ENCODE results near the gene CSNK1G1.
A peak's percentile ranks its signal among the peaks of the same experiment; 100 is the strongest.

CSNK1G1 gene

DNA sequence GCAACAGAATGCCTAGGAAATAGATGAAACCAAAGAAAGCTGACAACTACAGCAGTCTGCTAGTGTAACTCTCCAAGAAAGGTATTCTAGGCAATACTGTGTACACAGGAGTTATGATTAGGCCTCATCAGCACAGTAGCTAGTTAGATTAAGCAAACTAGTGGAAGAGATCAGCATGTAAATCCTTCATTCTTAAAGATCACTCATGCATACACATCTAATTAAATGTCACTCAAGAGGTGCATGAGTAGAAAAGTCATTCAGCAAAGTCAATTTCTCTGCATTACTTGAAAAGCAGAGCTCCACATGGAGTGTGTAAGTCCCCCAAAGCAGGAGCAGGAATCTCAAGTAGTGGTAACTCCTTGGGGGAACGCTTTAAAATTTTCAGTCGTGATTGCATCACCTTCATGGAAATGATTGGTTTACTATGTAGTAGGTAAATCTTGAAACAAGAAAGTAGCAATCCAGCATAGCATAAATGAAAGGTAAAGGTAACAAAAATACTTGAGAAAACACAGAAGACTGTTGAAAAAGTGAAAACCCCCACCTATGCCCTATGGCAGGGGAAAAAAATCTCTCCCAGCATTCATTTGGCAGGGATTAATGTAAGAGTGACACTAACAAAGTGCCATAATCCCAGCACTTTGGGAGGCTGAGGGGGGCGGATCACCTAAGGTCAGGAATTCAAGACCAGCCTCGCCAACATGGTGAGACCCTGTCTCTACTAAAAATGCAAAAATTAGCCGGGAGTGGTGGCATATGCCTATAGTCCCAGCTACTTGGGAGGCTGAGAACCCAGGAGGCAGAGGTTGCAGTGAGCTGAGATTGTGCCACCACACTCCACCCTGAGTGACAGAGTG lies 163.8 kb downstream of the CSNK1G1 start:
- DNase-seq (ENCODE audit: low read depth) = no peak

DNA sequence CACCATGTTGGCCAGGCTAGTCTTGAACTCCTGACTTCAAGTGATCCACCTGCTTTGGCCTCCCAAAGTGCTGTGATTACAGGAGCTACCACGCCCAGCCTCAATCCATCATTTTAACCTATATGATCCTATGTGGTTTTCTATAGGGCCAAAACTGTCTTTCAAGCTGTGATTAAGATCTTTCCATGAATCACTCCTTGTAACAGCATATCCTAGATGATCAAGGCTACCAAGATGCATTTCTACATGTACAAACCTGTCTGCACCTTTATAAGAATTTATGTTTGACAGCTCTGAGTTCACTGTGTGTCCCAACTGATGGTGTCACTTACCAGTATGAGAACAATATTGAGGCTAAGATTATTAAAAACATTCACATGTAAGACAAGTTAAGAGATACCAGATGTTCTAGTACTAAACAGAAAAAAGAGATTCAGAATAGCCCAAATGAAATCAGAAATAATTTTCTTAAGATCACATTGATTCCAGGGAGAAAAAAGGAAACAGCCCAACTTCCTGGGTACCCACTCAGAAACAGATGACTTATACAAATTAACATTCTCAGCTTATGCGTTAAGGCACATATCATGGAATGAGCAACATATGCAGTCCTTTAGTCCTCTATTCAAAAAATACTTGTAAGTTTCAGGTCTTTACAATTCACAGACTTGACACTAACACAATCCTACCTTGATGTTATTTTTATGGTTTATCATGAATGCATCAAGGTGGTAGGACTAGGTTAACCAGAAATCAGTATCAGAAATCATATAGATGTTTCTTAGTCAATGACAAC lies 168.4 kb downstream of the CSNK1G1 start:
- no peak for DNase-seq (ENCODE audit: low read depth)

DNA sequence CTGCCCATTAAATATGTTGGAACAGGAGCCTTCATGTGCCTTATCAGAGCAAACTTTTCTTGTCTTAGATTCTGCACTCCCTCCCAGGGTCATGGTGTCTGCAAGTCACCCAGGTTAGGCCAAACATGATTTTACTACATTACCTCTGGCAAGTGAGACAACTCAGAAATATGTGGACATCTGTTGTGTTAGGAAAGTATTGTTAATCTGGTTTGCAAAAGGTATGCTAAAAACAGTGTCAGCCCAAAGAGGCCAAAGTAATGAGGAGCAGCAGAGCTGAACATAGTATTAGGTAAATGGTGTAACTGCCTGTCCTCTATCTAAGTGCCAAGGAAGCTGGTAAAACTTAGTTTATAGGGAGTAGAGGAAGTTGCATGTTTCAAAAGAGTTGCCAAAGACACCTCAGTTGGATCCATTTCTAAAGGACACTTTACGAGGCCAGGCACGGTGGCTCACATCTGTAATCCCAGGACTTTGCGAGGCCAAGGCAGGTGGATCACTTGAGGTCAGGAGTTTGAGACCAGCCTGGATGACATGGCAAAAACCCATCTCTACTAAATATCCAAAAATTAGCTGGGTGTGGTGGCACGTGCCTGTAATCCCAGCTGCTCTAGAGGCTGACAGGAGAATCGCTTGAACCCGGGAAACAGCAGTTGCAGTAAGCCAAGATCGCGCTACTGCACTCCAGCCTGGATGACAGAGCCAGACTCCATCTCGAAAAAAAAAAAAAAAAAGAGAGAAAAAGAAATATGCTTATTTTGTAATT lies 170.6 kb downstream of the CSNK1G1 start:
- DNase-seq (ENCODE audit: low read depth) = no peak

DNA sequence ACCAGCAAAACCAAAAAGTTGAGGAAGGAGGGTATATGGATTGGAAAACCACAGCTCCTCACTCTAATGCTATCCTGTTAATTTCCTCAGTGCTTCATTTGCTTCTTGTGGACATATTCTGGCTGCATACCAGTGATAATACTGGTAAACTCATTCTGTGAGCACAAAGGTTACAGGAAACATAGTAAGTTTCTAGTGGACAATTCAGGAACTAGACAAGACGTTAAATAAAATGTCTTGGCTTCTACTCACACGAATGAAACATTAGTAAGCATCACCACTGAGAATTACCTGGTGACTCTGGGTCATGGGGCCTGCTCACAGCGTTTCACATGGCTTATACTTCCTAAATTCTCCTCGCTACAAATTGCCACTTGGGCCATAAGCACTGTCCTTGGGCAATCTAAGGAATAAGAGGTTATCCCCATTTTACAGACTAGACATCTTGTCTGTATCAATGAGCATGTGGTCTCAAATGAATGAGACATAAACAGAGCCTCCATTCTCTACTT lies 173.1 kb downstream of the CSNK1G1 start:
- DNase-seq (ENCODE audit: low read depth) = no peak

DNA sequence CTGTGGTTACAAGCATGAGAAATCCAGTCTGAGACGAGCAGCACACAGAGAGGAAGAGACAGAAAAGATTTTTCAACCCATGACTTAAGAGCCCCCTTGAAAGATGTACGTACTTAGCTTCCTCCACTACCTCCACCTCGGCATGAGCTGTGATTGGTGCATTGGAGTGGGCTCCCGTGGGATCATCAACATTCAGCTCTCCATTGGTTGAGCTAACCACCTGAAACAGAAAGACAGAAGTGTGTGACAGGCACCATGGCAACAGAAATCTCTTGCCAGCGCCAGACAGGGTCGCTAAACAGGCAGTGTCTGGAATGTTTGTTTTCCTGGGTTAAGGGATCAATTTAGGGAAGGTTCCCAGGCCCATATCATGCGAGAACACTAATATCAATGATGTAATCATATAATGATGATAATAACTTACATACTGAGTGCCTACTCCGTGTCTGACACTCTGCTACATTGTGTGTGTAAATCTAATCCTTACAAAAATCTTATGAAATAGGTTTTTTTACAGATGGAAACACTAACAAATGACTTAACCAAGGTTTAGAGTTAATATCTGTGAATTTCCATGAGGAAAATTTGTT lies 175.6 kb downstream of the CSNK1G1 start:
- no peak for DNase-seq (ENCODE audit: low read depth)

DNA sequence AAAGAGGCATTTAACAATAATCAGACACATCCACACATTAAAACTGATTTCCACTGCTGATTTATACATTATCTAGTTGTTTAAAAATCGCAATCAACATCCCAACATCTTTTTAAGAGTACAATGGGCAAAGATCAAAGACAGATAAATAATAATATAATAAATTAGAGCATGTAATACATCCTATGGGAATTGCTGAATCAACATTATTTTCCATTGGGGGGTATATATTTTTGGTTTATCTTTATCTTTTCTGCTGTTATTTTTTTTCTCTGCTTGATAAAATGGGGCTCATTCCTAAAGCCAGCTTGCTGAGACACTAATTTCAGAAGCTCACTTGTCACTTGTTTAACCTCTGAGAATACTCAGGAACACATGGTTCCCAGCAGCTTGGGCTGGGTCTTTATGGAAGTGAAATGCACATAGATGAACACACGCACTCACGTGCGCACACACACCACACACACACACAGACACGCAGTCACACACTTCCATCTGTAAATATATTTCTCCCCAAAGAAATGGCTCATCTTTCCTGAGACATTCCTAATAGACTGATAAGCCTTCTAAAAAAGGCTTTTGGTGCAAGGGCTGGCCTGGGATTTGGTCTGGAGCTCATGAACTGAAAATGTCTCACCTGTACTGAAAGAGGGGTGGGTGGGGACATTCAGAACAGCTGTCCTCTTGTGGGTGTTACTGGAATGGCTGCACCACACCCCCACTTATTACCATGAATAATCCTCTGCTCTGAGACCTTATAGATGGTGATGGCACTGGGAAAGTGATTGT lies 189.7 kb downstream of the CSNK1G1 start:
- no peak for DNase-seq (ENCODE audit: low read depth)

DNA sequence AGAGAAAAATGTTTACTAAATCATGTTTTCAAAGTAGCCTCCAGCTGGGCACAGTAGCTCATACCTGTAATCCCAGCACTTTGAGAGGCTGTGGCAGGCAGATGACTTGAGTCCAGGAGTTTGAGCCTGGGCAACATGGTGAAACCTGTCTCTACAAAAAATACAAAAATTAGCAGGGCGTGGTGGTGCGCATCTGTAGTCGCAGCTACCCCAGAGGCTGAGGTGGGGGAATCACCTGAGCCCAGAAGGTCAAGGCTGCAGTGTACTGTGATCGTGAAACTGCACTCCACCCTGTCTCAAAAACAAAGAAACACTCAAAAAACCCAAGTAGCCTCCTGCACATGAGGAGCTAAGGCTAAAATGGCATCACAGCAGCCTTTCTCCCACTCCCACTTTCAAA lies 191.5 kb downstream of the CSNK1G1 start:
- DNase-seq (ENCODE audit: low read depth) = no peak

DNA sequence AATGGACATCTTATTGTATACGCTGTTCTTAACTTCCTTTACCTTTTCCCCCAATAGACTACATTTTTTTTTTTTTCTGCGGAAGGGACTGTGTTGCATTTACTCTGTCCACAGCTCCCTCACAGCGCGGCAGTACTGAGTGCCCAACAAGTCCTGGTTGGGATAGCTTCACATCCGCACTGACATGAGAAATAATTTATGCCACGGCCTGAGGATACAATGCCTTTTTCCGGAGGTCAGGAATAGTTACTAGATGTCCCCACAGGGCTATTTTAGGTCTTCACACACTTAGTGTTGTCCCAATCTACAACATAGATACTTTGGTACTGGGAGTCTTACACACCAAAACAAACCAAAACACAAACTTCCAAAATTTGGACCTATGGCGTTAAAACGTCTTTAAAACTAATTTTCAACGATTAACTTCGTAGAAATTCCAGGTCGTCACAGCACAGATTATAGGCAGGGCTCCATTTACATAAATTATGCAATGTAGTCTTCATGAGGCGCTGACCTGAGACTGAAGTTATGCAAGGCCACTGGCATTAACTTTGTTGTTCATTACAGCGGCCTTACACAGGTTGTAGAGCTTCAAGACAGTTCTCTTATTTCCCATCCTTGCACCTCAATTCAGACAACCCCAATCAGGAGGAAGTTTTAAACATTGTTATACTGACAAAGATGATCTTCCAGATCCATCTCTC lies 192.2 kb downstream of the CSNK1G1 start:
- peak; percentile 43 for DNase-seq (ENCODE audit: low read depth)

DNA sequence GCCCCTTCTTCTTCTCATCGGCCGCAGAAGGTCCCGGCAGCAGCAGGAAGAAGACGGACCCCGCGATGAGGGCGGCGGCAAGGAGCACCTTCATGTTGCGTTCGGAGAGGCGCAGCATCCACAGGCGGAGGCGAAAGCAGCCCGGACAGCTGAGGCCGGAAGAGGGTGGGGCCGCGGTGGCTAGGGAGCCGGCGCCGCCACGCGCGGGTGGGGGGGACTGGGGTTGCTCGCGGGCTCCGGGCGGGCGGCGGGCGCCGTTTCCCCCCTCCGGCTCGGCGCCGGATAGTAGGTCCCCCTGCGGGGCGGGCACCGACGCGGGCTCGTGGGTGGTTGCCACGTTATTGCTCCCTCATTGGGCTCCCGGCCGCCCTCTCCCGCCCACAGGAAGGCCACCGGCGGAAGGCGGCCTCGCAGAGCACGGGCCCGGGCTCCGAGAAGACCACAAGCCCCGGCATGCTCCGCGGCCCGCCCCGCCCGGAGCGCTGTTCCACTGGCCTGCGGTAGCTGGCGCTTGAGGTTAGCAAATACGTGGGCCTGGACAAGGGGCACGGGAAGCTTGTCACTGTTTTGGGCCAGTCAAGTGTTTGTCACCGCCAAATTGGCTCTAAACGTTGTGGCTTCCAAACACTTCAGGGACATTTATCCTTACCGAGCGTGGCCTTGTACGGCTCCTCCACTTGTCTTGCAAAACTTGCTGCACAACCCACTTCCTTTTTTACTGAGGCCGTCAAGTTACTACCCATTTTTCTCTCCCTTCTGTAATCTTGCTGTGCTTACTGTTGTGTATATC lies 192.9 kb downstream of the CSNK1G1 start, which contains the start of gene PPIB:
PPIB (minus strand) TSS at position 154 of the 790 bp plus-strand sequence; CDS start at position 118, 36 bp downstream.
- DNase-seq (ENCODE audit: low read depth) = peak; percentile 99

DNA sequence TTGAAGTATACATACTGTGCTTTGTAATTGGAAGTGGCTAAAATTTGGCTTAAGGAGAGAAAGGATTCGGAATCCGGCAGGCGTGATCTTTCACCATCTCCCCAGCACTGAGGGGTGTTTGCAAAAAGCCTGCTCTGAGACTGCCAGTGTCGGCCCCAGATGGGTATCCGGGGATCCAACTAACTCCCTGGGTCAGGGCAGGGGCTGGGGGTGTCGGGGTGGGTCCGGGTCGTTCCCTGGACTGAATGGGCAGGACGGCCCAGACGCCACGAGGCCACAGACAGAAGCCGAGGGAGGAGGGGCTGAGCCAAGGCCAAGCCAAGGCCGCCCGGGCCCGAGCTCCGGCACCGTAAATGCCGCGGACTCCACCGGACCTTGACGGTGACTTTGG lies 193.5 kb downstream of the CSNK1G1 start:
- DNase-seq (ENCODE audit: low read depth) = no peak

DNA sequence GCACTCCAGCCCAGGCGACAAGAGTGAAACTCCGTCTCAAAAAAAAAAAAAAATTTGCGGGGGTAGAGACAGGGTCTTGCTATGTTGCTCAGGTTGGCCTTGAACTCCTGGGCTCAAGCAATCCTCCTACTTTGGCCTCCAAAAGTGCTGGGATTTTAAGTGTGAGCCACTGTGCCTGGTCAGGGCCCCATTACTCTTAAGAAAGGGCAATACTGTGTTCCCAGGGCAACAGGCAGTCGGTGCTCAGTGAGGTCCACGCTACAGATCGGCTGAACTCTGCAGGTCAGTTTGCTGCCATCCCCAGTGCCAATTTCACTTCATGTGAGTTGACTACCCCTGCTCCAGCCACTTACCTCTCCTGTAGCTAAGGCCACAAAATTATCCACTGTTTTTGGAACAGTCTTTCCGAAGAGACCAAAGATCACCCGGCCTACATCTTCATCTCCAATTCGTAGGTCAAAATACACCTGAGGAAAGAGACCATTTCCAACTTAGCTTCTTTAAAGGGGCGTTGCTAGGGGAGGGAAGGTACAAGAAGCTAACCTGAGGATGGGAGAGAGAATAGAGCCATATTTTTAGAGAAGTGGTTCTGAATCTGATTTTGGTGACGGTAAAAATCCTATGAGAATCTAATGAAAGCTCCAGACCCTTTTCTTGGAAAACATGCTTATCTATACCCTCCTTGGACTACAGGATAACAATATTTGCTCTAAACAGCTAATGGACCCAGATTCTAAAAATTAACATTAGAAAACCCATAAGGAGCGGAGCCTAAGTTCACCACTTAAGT lies 194.1 kb downstream of the CSNK1G1 start:
- DNase-seq (ENCODE audit: low read depth) = no peak

DNA sequence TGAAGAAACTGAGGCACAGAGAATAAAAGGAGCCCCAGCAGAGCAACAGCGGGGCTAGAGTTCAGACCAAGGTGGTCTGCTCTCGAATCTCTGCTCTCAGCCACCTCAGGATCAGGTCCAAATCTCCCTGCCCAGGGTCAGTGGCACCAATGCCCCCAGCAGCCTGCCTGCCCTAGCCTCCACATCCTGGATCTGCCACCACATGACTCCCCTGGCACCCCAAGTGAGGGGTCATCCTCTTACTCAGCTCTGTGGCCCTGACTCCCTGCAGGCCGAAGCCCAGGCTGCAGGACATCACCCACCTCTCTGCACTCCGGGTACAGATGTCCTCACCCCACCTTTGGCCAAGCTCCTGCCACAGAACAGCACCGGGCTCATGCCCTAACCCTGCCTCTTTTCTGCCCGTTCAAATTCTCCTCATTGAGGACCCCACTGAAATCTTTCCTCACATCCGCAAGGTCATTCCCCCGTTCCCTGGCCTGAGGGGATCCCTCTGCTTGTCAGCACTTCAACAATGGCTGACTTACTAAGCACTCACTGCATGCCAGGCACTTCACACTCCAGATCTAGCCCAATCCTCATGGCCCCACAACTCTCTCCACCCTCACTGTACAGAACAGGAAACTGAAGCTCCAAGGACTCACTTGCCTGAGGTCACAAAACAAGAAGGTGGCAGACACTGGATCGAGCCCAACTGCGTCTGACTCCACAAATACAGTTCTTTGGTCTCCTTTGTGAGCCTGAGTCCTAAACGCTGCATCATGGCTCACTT lies 197.4 kb downstream of the CSNK1G1 start:
- no peak for DNase-seq (ENCODE audit: low read depth)

DNA sequence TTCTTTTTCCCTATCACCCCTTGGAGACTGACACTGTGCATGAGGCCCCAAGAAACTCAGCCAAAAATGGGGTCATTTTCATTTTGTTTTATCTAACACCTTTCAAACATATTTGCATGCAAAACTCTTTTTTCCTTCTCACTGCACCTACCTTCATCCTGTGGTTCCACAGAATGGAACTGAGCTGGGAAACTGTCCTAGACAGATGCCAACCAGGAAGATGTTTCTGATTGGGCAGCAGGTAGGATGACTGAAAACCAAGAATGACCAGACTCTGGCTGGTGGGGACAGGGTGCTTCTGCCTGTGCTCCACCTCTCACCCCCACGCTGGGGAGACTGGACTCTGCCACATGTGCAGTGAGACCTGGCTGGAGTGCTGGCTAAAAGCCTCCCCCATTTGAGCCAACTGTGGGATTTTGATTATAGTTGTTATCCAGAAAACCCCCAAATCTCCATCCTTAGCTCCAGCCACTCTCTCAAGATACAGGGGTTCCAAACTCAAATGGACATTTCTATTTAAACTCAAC lies 198.3 kb downstream of the CSNK1G1 start:
- DNase-seq (ENCODE audit: low read depth) = no peak

DNA sequence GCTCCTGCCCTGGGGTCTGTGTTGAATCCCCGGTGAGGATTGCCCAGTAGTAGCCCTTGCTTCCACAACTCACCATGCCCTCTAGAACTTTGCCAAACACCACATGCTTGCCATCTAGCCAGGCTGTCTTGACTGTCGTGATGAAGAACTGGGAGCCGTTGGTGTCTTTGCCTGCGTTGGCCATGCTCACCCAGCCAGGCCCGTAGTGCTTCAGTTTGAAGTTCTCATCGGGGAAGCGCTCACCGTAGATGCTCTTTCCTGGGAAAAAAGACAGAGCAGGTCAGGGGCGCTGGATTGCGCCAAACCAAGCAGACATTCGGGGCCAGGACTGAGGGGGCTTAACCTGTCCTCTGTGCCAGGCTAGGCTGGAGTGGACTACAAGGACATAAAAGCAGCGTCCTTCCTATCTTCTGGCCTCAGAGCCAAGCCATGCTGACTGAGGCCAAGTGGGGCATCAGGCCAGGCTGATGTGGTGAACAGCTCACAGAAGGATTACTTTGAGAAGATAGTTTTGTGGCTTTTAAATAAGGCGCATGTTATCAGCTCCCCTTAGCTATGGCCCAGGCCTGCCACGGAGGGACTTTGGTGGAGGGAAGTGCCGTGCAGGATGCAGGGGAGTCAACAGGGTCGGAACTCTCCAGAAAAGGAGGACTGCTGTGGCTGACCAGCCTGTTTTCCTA lies 199.2 kb downstream of the CSNK1G1 start:
- DNase-seq (ENCODE audit: low read depth) = no peak

DNA sequence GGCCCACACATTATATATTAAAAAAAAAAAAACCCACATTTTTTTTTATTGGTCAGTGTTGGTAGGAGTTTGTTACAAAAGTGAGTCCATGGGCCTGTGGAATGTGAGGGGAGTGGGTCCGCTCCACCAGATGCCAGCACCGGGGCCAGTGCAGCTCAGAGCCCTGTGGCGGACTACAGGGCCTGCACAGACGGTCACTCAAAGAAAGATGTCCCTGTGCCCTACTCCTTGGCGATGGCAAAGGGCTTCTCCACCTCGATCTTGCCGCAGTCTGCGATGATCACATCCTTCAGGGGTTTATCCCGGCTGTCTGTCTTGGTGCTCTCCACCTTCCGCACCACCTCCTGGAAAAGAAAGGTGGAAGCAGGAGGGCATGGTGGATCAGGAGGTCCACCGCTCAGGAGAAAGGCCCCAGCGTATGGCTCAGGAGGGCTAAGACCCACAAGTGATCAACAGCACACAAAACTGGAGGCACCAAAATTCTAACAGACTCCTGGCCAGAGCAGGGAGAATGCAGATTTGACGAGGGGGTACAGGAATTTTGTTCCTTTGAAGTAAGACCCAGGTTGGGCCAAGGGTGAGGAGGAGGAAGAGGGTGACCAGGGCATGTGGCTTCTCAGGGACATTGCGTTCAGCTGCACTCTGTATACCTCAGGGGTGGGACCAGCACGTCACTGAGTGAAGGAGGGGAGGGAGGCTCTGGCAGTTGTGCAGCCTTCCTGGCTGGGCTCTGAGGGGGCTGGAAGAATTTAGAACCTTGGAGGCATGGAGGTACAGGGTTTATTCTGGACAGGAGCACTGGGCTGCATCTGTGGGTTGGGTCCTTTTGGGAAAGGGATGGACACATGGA lies 199.9 kb downstream of the CSNK1G1 start:
- no peak for DNase-seq (ENCODE audit: low read depth)

Measured in fibroblast of gingiva (primary cell).